Measurements from ENCODE around the gene TMEM267. TPM values are rescaled to one million over a fixed set of nuclear protein-coding genes. Genes with fewer than 3 reads are reported as not detected.

Gene TMEM267, protein sequence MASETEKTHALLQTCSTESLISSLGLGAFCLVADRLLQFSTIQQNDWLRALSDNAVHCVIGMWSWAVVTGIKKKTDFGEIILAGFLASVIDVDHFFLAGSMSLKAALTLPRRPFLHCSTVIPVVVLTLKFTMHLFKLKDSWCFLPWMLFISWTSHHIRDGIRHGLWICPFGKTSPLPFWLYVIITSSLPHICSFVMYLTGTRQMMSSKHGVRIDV
- total RNA-seq = 17.5 and 19.0 TPM in 2 replicates

DNA sequence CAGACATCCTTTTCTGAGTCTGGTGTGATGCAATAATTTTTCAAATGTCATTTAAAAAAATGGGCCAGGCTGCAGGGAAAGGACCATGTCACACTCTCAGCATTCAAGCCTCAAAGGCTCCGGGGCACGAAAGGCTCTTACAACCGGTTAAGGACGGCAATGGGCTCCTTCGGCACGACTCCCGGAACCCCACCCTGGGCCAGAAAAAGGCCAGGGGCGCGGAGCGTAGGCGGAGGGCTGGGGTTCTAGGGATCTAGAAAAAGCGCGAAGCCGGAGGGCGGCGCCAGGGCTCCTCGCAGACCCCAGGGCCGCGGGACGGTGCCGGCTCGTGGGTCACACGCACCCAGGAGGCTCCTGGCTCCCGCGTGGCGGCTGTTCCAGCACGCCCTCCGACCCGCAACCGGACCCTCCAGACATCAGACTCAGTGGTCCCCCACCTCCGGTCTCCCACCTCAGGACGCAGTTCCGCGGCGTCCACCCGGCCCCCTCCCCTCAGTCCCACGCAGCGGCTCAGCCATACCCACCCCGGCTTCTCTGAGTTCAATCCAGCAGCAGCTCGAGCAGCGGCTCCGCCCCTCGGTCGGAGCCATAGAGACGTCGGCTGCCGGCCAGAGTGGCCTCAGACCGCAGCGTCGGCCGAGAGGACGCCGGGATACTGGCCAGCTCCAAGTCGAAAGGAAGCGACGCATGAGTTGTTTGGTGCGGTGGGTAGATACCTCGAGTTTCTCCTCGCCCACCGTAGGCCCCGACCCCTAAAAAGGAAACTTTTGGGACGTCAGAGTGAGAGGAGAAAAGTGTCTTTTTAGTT lies at the start of gene TMEM267:
TMEM267 (minus strand) TSS at position 568 of the 808 bp plus-strand sequence. CDS start 29,896 bp downstream, outside the sequence.

DNA sequence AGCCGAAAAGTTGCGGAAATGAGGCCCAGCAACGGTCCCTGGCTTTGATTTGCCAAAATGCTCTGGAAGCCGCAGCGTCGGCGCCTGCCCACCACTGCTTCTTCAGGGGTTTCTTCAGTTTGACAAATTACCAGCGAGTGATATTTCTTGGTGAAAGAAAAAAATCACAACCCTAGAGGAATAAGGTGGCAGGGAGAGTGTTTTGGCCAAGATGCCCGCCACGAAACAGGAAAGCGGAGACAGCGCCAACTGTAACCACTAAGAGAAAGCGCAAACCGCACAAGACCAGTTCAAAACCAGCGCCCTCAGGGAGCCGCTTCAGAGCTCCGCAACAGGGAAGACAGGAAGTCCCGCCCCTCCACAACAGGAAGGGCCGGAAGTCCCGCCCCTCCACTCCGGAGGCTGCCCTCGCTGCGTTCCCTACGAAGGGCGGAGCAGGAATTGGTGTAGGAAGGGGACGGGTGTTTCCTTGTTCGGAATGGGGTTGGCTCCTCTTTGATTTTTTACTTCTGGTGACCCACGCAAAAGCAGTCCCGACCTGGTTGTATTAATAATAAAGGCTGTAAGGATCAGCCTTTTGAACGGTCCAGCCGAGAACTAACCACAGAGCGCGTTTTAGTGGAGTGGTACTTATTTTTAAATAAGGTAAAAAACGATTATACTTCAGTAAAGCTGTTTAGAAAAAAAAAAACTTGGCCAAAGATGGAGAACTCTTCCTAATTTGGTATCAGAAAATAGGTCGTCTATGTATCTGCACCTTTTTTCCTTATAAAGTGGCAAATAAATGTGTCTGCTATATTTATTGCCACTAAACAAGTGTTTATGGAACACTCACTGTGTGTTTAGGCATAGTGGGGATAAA lies 31.4 kb upstream of the TMEM267 start, which contains the start of gene C5orf34:
C5orf34 (minus strand) TSS at position 333 of the 862 bp plus-strand sequence. CDS start 5,809 bp downstream, outside the sequence.

DNA sequence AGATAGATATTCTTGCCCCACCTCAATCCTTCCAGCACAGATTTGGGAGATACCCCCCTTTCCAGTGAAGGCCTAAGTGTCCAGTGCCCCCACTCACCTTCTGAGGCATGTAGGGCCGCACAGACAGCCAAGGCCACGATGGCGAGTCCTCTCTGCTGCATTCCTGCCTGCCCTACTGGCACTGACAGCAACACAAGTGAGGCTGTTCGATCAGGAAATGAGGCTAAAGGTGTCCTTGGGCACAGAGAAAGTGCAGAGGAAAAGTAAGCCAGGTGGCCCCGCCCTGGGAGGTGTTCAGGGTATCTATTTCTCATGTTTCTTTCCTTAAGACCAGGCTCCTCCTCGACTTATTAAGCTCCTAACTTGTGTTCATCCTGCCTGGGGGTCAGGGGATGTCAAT lies 71.5 kb downstream of the TMEM267 start, which contains the start of gene CCL28:
CCL28 (minus strand) TSS at position 236 of the 400 bp plus-strand sequence; CDS start at position 161, 75 bp downstream.

Other genes starting within 250 kb of the TMEM267 start
- gene HMGCS1, start 170.5 kb downstream of the TMEM267 start, total RNA-seq = 125 and 129 TPM in 2 replicates
- 6.0 and 6.7 TPM in 2 replicates for gene CCL28, start 71.5 kb downstream of the TMEM267 start, total RNA-seq
- gene C5orf34, start 31.3 kb upstream of the TMEM267 start, total RNA-seq = 1.2 and 1.8 TPM in 2 replicates
- gene PAIP1, start 73.2 kb upstream of the TMEM267 start, total RNA-seq = 86.0 and 94.8 TPM in 2 replicates
- gene NNT, start 119.3 kb upstream of the TMEM267 start, total RNA-seq = 71.8 and 80.3 TPM in 2 replicates